ENCODE results near the gene CCNG1.

The CCNG1 gene

GRCh38 chr5:163434401-163434866 lies 3.0 kb upstream of the CCNG1 start:
- Histone ChIP-seq H3K9me3 (ENCODE audit: low read length) (no peaks in the 10 kb centered on the region), H3K36me3 (ENCODE audit: insufficient read depth, low read length) (no peaks in the 10 kb centered on the region), H3K4me1 (ENCODE audit: insufficient read depth, low read length, severe bottlenecking) (peaks cover 23% of the 10 kb centered on the region), H4K20me1 (ENCODE audit: insufficient read depth, low read length) (no peaks in the 10 kb centered on the region), H2AFZ (ENCODE audit: low read length) (no peak overlapping the region), H3K9ac (ENCODE audit: low read length) (no peak overlapping the region), H3K9me2 (ENCODE audit: low read depth, low read length) (no peaks in the 10 kb centered on the region), H3K79me2 (ENCODE audit: insufficient read depth, low read length) (peaks cover 10% of the 10 kb centered on the region), H3K4me3 (ENCODE audit: low read depth, low read length, poor library complexity, severe bottlenecking) (no peak overlapping the region), H3K27ac (ENCODE audit: low read depth, low read length, poor library complexity, severe bottlenecking) (no peak overlapping the region), H3F3A (ENCODE audit: insufficient read depth, low read length) (no peaks in the 10 kb centered on the region), H3K4me2 (ENCODE audit: low read length) (no peak overlapping the region), H3K27me3 (ENCODE audit: insufficient read depth, low read length) (no peaks in the 10 kb centered on the region)
- TF ChIP-seq EZH2 (IDR thresholded peaks at IDR 0.05; ENCODE audit: borderline replicate concordance, low read length): no peak
- TF ChIP-seq, protein P1, sequence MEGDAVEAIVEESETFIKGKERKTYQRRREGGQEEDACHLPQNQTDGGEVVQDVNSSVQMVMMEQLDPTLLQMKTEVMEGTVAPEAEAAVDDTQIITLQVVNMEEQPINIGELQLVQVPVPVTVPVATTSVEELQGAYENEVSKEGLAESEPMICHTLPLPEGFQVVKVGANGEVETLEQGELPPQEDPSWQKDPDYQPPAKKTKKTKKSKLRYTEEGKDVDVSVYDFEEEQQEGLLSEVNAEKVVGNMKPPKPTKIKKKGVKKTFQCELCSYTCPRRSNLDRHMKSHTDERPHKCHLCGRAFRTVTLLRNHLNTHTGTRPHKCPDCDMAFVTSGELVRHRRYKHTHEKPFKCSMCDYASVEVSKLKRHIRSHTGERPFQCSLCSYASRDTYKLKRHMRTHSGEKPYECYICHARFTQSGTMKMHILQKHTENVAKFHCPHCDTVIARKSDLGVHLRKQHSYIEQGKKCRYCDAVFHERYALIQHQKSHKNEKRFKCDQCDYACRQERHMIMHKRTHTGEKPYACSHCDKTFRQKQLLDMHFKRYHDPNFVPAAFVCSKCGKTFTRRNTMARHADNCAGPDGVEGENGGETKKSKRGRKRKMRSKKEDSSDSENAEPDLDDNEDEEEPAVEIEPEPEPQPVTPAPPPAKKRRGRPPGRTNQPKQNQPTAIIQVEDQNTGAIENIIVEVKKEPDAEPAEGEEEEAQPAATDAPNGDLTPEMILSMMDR (IDR thresholded peaks at IDR 0.05; ENCODE audit: low read length): no peak

GRCh38 chr5:163436515-163436914 lies 880 bp upstream of the CCNG1 start:
- TF ChIP-seq EZH2 (IDR thresholded peaks at IDR 0.05; ENCODE audit: borderline replicate concordance, low read length): no peak
- TF ChIP-seq, protein P1 (IDR thresholded peaks at IDR 0.05; ENCODE audit: low read length): no peak
- peak overlapping the region; percentile 82 for H2AFZ ChIP-seq (ENCODE audit: low read length)

DNA sequence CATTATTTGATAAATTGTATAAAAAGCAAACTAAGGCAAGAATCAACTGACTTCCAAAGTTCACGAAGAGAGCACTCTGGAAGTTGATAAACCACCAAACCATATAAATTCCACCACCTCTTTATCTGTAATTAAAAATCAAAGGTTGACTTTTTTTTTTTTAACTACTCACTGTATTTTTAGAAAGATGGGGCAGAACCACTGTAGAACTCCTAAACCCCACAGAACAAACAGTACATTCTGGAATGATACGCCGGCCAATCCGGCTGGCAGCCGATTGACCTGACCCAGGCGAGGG lies 435 bp upstream of the CCNG1 start:
- H3K27me3 ChIP-seq (ENCODE audit: insufficient read depth, low read length): no peaks in the 10 kb centered on the region
- peak overlapping the region; percentile 63 for H3K4me2 ChIP-seq (ENCODE audit: low read length)
- H3K36me3 ChIP-seq (ENCODE audit: insufficient read depth, low read length): peaks cover 23% of the 10 kb centered on the region
- no peak for TF ChIP-seq EZH2 (IDR thresholded peaks at IDR 0.05; ENCODE audit: borderline replicate concordance, low read length)
- TF ChIP-seq, protein P1 (IDR thresholded peaks at IDR 0.05; ENCODE audit: low read length): no peak
- H3K79me2 ChIP-seq (ENCODE audit: insufficient read depth, low read length): peaks cover 15% of the 10 kb centered on the region
- H3K9me2 ChIP-seq (ENCODE audit: low read depth, low read length): no peaks in the 10 kb centered on the region
- peak overlapping the region; percentile 82 for H2AFZ ChIP-seq (ENCODE audit: low read length)
- H3K4me3 ChIP-seq (ENCODE audit: low read depth, low read length, poor library complexity, severe bottlenecking): peak overlapping the region; percentile 89
- H3K9me3 ChIP-seq (ENCODE audit: low read length): no peaks in the 10 kb centered on the region
- H3K4me1 ChIP-seq (ENCODE audit: insufficient read depth, low read length, severe bottlenecking): peaks cover 32% of the 10 kb centered on the region
- peak overlapping the region; percentile 46 for H3K9ac ChIP-seq (ENCODE audit: low read length)
- no peaks in the 10 kb centered on the region for H3F3A ChIP-seq (ENCODE audit: insufficient read depth, low read length)
- no peak overlapping the region for H3K27ac ChIP-seq (ENCODE audit: low read depth, low read length, poor library complexity, severe bottlenecking)
- H4K20me1 ChIP-seq (ENCODE audit: insufficient read depth, low read length): no peaks in the 10 kb centered on the region

More at GRCh38 chr5:163436515-163436914, 880 bp upstream of the CCNG1 start:
- Histone ChIP-seq H3K9ac (ENCODE audit: low read length) (peak overlapping the region; percentile 46), H3K9me2 (ENCODE audit: low read depth, low read length) (no peaks in the 10 kb centered on the region), H4K20me1 (ENCODE audit: insufficient read depth, low read length) (no peaks in the 10 kb centered on the region), H3K36me3 (ENCODE audit: insufficient read depth, low read length) (peaks cover 18% of the 10 kb centered on the region), H3K4me3 (ENCODE audit: low read depth, low read length, poor library complexity, severe bottlenecking) (peak overlapping the region; percentile 89), H3K27ac (ENCODE audit: low read depth, low read length, poor library complexity, severe bottlenecking) (no peak overlapping the region), H3K4me1 (ENCODE audit: insufficient read depth, low read length, severe bottlenecking) (peaks cover 32% of the 10 kb centered on the region), H3K4me2 (ENCODE audit: low read length) (peak overlapping the region; percentile 63), H3K79me2 (ENCODE audit: insufficient read depth, low read length) (peaks cover 15% of the 10 kb centered on the region), H3K9me3 (ENCODE audit: low read length) (no peaks in the 10 kb centered on the region), H3F3A (ENCODE audit: insufficient read depth, low read length) (no peaks in the 10 kb centered on the region), H3K27me3 (ENCODE audit: insufficient read depth, low read length) (no peaks in the 10 kb centered on the region)
